Midbrain (tissue), 1 donor: ENCODE data around the gene MMS22L.
A peak's percentile ranks its signal among the peaks of the same experiment; 100 is the strongest.
"Not testable (repeated sequence)": the region's sequence is repeated elsewhere in the genome, so short reads cannot be mapped to it uniquely, and the experiment has no call there.

Experiments
- DNase-seq: peaks from one replicate; lab custom pipeline; 2025; lab: John Stamatoyannopoulos, UW

The MMS22L gene

DNA sequence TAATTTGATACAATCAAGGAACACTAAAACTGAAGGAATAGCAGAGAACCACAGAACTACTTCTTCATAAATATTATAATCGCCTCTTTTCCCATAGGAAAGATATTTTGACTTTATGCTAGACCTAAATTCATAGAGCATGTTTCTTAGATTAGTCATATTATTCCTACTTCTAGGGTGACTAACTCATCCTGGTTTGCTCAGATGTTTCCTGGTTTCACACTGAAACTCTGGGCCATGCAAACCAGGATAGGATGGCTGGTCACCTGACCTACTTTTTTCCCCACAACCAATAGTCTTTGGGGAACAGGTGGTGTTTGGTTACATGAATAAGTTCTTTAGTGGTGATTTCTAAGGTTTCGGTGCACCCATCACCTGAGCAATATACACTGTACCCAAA, 42.8 kb downstream of the MMS22L start:
- no peak for DNase-seq

DNA sequence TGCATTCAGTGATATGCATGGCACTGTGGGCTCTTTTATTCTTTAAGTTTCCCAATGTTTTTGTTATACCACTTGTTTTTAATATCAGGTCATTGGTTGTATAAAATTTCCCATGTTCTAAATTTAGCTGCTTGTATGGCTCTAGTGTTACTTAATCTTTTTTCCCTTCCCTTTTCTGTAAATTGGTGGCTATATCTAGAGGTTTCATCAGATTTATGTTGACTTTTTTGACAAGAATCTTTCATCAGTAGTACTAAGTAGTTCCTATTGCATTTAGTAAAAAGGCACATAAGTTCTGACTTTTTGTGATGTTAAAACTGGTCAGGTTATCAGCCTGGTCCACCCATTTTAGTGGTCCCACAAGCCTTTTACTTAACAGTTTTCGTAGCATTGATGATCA, 51.1 kb downstream of the MMS22L start:
- no peak for DNase-seq

DNA sequence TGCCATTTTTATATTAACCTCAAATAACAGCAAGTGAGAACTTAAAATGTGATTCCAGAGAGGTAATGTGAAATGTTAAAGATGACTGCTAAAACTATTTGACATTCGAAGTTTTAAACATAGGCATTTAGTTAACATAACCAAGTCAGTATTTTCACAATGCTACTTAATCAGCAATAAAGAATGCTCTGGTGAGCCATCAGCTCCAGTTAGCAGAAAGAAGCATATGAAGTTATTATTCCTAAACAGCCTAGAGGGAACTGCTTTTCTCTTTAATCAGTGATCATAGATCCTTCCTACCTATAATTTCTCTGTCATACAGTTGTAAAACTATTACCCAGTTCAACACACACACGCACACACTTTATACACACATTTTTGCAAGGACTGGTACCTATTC, 60.1 kb downstream of the MMS22L start:
- no peak for DNase-seq

DNA sequence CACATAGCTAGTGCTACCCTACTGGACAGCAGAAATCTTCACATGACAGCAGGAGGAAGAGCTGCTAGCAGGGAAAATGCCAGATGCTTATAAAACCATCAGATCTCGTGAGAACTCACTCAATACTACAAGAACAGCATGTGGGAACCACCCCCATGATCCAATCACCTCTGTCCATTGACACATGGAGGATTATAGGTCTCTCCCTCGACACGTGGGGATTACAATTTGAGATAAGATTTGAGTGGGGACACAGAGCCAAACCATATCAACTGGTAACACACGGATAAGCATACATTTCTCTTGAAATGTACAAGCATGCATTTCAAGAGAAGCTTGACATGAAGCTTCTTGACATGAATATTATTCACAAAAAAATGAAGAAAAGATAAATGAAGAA, 64.1 kb downstream of the MMS22L start:
- no peak for DNase-seq

DNA sequence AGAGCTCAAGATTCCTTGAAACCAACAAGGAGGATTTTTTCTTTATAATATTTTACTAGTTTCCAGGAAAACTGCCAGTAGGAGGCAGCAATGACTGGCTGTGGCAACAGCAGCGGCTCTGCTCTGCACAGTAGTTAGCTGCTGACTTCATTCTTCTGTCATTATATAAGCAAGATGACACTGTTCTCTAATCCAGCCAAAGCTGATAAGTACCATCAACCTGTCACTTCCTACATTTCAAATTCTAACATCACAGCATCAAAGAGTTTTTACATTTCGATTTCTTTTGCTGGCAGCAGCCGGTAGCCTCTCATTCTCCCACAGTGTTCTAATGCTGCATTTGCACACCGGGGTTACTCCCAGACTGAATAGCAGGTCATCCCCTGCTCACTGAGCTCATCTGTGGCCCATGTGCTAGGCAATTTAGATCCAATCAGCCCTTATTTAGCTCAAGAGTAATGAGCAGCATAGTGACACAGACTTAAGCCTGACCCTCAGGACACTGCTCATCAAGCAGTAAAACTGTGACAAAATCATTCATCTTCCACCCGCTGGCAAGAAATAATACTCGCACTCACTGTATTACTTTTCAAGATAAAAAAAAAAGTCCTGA, 67.8 kb downstream of the MMS22L start:
- DNase-seq, result peak; percentile 70

DNA sequence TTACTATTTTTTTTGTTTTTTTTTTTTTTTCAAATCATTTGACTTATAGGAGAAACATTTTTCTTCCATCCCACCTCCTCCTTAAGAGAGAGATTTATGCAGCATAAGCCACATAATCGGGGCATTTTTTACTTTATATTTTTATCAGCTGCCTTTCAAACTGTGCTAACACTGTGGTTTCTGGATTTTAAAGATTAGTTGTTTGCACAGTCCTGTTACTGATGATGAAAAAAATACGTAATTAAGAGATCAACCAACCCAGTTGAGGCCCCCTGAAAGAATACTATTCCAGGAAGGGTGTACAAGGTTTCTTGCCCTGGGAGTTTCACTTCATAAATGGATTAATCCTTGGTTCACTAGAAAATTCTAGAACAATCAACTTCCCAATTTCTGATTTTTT, 68.3 kb downstream of the MMS22L start:
- DNase-seq, result no peak

DNA sequence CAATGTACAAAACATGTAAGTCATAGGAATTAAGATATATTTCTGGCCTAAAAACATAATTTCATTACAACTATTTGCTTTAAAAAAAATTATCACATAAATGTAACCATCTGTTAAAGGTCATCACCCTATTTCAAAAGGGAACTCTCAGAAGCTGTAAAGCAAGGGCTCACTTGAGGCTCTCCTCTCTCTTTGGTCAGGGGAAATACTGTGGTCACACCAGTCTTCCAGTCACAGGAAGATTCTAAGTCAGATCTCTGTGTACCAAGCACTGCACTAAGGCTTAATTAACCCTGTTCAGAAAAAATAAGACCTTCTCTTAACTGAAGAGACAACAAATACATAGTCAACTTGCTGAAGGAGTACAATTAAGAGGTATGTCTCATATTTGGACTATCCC, 75.6 kb downstream of the MMS22L start:
- DNase-seq, result no peak

DNA sequence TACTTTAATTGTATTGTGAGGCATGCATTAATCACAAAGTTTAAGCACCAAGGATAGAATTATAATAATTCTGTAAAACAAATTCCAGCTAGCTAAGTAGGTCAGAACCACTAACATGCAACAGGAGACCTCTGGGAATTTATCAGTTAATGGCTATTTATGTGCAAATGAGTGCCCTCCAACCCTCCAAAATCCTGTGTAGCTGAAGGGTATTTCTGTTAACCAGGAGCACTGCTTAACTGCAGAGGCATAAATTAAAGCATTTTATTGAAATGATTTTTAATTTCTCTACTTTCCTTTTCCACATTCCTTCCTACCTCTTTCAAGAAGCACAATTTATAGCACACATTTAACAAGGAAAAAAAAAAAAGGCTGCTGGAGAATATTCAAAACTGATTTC, 77.0 kb downstream of the MMS22L start:
- DNase-seq, result no peak

DNA sequence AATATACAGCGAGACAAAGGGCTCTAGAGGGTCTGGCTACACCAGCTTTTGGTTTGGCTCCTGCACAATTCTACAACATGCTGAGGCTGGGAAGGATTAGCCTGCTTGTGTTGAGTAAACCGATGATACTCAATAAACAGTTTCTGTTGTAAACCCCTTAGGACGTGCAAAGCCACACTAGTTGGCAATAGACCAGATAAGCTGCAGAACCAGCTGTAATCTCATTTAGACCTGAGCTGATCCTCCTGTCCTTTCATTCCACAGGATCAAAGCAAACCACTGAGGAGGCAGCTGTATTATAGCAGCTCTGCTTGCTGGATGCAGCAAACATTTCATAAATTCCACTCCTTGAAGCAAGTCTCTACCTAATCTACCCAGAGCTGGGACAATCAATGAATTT, 79.7 kb downstream of the MMS22L start:
- DNase-seq, result no peak

DNA sequence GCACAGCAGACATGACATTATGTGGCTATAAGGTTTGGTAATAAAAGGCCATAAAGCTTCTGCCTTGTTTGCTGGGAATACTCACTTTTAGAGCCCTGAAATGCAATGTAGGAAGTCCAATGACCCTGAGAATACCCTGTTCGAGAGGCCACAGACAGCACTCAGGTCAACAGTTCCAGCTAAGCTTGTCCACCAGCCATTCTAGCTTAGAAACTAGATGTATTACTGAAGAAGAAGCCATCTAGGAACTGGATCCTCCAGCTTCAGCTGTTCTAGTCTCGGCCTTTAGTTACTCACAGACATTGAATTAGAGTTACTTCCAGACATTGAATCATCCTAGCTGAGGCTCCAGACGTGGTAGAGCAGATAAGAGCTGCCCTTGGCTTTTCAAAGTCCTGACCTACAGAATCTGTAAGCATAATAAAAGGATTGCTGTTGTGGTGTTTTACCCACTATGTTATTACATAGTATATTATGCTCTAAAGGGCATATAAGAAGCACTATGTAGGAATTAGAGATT, 84.9 kb downstream of the MMS22L start:
- DNase-seq, result no peak

DNA sequence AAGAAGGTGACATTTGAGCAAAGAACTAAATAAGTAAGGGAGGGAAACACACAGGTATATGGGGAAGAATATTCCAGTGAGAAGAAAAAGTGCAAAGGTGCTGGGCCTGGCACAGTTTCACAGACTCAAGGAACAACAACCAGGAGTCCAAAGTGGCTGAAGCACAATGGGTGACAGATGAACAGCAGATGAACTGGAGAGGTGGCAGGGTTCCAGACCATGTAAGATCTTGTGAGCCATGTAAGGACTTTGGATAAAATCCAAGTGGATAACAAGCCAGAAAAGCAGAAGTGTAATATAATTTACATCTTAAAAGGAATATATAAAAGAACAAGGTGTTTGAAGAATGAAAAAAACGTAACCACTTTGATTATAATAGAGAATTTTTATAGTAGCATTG, 87.9 kb downstream of the MMS22L start:
- no peak for DNase-seq

DNA sequence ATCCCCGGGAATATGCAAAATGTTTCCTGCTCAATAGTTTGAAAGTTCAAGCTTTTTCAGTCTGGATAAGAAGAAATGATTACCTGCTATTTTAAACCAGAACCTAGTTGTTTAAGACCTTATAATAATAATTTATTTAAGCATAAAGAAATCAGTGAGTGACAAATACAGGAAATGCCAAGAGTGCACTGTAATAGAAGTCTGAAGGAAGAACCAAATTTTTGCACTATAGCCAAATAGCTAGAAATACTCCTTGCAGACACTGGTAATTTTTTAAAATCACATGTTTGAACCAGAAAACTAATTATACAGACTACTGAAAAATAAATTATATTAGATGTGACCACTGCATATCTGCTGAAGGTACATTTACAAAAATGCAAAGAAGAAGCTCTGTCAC, 93.2 kb downstream of the MMS22L start:
- DNase-seq, result no peak

DNA sequence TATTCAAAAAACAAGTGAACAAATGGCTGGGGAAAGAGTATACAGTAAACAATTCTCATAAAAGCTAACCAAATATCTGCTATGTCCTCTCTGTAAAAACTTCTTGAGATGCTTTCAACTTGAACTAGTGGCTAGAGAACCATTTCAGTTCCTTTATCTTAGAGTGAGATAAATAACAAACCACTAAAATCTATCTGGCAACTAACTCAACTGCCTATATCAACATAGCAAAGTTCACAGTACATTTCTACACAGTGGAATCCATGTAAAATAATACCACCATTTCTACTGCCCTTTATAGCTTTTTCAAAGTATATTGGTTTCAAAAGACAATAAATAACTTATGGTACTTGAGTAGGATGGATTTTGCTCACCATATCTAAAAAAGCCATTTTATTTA, 95.1 kb downstream of the MMS22L start:
- DNase-seq, result no peak

DNA sequence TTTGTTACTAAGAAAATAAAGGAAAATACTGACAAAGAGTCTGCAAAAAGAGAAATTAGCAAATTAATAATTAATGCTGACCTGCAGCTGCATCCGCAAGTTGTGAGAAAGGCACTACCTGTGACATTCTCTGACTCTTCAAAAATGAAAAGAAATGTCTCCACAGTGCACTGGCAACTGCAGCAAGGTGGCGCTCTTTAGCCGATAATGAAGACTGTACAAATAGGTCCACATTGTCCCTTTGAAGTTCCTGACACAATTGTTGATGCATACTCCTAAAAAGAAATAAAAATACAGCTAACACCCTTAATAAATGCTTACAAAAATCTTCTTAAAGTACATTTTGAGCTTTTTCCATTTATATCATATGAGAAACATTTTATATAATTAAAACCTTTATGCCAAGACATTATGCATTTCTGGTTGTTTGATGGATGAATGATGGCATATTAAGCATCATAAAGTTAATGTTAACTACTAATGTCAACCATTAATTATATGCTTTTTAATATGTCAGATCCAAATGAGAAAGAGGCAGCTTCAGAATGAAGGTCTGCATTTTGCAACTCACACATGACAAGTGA, 96.5 kb downstream of the MMS22L start:
- peak; percentile 83 for DNase-seq

DNA sequence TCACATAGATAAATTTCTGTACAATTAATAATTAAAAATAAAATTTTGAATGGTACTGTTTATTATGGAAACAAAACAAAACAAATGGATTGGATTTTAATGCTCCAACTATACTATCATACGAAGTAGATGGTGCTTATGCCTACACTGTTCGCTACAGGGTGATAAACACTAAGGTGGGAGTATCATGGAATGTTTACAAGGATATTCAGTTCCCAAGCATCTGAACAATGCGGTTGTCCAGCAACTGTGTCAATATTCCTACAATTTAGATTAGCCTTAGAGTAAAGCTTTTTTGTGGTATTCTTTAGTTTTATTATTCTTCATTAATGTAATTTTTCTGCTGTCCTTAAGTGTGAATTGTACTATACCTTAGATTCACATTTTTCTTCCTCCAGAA, 105.1 kb downstream of the MMS22L start:
- no peak for DNase-seq

DNA sequence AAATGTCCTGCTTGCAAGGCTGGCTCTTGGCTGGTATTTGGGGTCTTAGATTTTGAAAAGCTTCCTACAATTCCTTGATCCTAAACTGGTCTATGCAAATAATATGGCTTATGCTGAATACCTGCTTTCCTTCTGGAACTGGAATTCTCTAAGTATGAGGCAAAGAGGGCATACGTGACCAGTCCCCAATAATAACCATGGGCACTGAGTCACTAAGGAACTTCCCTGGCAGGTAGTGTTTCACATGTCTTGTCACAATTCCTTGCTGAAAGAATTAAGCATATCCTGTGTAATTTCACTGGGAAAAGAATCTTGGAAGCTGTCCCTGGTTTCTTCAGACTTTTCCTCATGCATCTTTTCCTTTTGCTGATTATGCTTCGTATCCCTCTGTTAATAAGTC, 106.5 kb downstream of the MMS22L start:
- DNase-seq, result no peak

DNA sequence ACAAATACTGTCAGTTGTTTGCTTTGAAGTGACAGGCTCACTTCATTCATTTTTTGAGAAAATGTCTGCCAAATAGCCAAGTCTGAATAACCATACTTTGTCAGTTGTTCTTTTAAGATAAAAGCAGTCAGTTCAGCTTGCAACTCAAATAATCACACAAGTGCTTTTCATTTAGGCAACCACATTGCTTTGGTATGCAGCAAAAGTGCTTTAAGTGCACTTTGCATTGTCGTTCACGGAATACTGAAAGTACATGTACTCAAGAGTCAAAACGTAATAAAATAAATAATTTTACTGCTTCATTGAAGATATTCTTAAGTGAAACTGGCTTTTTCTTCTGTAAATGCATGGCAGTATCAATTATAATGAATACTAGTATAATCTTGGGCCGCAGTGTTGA, 107.2 kb downstream of the MMS22L start:
- DNase-seq, result no peak

DNA sequence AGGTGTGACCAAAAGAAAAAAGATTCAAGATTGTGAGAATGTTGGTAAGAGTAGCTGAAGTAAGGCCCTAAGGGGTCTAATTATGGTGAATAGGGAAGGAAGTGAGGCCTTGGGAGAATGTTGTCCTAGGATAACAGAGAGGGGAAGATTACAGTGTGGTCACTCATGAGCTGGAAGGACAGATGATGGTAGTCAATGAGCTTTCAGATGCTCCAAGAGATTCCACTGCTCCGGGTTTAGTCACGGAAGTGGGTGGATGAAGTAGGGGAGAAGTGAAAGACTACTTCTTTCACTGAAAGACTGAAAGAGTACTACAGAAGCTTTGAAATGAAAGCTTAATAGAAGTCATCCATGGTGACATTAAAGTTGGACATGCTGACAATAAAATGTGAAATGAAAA, 108.5 kb downstream of the MMS22L start:
- DNase-seq, result no peak

DNA sequence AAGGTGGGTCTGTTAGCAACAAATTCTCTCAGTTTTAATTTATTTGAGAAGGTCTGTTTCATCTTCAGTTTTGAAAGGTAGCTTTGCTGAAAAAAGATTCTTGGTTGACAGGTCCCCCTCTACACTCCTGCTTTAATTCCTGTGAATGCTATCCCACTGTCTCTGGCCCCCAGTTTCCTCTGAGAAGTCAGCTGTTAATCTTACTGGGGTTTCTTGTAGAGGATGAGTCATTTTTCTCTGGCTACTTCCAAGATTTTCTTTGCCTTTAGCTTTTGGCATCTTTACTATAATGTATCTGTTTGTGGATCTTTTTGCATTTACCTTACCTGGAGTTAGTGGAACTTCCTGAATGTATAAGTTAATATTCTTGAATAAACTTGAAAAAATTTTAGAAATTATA, 122.7 kb downstream of the MMS22L start:
- no peak for DNase-seq

DNA sequence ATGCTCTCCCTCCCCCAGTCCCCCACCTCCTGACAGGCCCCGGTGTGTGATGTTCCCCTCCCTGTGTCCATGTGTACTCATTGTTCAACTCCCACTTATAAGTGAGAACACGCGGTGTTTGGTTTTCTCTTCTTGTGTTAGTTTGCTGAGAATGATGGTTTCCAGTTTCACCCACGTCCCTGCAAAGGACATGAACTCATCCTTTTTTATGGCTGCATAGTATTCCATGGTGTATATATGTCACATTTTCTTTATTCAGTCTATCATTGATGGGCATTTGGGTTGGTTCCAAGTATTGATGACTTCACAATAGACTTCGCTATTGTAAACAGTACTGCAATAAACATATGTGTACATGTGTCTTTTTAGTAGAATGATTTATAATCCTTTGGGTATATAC, 127.6 kb downstream of the MMS22L start:
- DNase-seq, result not testable (repeated sequence)

DNA sequence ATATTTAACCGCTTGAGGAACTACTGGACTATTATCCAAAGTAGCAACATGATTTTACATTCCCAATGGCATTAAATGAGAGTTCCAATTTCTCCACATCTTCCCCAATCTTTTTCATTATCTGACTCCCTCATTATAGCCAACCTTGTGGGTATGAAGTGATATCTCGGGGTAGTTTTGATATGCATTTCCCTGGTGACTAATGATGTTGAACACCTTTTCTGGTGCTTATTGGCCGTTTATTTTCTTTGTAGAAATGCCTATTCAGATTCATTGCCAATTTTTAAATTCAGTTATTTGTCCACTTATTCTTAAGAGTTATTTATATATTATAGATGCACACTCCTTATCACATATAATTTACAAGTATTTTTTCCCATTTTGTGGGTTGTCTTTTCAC, 129.0 kb downstream of the MMS22L start:
- DNase-seq, result no peak

DNA sequence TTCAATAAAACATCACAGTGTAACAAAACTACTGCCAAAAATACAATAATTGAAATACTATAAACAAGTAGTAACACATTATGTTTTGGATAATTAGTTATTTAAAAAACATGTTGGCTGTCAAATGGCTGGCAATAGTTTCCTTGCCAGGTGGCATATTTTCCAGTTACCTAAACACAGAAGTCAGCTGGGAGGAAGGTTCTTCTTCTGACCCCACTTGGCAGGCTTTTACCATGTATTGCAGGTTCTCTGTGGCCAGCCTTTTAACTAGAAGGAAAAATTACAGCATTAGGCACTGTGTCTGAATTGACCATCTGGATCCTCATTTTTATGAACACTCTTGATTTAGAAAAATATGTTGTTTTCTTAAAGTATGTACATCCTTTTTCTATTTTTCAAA, 131.4 kb downstream of the MMS22L start:
- DNase-seq, result no peak

DNA sequence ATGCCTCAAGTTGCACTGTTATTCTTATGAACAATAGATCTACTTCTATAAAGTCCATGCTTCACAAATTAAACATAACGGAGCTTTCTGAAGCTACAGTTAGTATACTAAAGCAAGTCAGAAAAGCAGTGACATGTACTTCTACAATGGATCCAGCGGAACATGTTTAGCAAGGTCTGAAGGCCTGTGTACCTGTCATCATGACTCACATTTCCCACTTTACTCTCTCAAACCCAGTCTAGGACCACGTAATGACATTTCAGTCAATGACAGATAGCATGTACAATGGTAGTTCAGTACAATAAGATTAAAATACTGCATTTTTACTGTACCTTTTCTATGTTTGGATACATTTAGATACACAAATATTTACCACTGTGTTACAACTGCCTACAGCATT, 132.1 kb downstream of the MMS22L start:
- no peak for DNase-seq

DNA sequence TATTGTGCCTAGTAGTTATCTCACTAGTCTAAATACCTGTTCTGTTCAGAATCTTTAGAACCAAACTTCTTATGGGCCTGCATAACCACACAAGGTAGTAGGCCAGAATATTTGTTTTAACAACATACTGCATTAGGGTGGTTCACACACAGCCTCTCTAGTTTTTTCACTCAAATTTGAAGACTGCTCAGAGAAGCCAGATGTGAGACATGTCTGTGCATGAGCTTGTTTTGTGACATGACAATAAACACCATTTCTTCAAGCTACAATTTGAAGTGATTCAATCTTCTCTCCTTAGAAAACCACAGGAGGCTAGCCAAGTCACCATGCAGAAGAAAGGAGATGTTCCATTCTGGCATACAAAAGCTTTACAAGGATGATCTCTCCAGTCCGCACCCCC, 135.6 kb downstream of the MMS22L start:
- DNase-seq, result no peak
